ENCODE measurements around the gene ZSWIM3. TPM values are rescaled to one million over a fixed set of nuclear protein-coding genes. Genes with fewer than 3 reads are reported as not detected.

The ZSWIM3 gene
- total and polyA plus RNA-seq, 2 of the 13 experiments (the other 11 are each of a cell fraction or from before 2014, with no cell fraction given): 5.2 to 5.8 TPM

- no peak for TF ChIP-seq BCLAF1 (IDR thresholded peaks at IDR 0.05)
- peak; percentile 34; the same call in 1 of the 2 replicates for TF ChIP-seq YEATS4 (CRISPR knock-in tag; IDR thresholded peaks at IDR 0.05; ENCODE audit: borderline replicate concordance)
- TF ChIP-seq MAFG (CRISPR knock-in tag; IDR thresholded peaks at IDR 0.05): no peak
- TF ChIP-seq ZNF691 (CRISPR knock-in tag; IDR thresholded peaks at IDR 0.05; ENCODE audit: borderline replicate concordance, low read depth): no peak
- no peak for TF ChIP-seq KIAA2018 (CRISPR knock-in tag; IDR thresholded peaks at IDR 0.05; ENCODE audit: borderline replicate concordance)
- TF ChIP-seq NR2F2 (IDR thresholded peaks at IDR 0.05; ENCODE audit: borderline replicate concordance, low read depth): no peak
- TF ChIP-seq ZBTB2 (CRISPR knock-in tag; IDR thresholded peaks at IDR 0.05; ENCODE audit: low read depth): no peak
- peak; percentile 52; the same call in 1 of the 2 replicates for TF ChIP-seq MXD4 (CRISPR knock-in tag; IDR thresholded peaks at IDR 0.05)
- no peak for TF ChIP-seq NR2F6 (IDR thresholded peaks at IDR 0.05)
- peak; percentile 78; the same call in 1 of the 2 replicates for TF ChIP-seq NR2F6 (CRISPR knock-in tag; IDR thresholded peaks at IDR 0.05)
- no peak for TF ChIP-seq ARNTL (CRISPR knock-in tag; IDR thresholded peaks at IDR 0.05)
- TF ChIP-seq TFE3 (CRISPR knock-in tag; IDR thresholded peaks at IDR 0.05): no peak
Observed at GRCh38 chr20:45909336-45909808, 52.0 kb downstream of the ZSWIM3 start (continued).

Data from HepG2 (cell line).